ENCODE data around the gene ZBED4.

Gene ZBED4

DNA sequence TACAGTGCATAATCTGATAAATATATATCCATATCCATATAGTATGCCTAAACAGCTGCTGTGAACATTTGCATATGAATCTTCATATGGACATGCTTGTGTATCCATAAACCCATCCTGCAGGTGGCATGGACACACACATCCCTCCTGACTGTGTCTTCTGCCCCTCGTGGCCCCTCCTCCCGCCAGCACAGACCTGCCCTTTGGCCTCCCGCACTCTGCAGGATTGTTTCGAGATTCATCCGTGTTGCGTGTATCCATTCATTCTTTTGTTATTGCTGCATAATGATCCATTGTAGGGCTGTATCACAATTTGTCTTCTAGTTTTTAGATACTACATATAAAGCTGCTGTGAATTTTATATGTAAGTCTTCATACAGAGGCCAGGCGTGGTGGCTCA is 24.0 kb downstream of the ZBED4 start:
- Histone ChIP-seq H3K9me2 (replicated peaks; ENCODE audit: insufficient read depth, low read length) (no peaks in the 10 kb centered on the region), H3K36me3 (replicated peaks; ENCODE audit: insufficient read depth, low read length) (no peaks in the 10 kb centered on the region; the same call in 1 of the 2 replicates), H3K27me3 (replicated peaks; ENCODE audit: insufficient read depth, low read length) (no peaks in the 10 kb centered on the region), H3F3A (ENCODE audit: insufficient read depth, low read length) (peaks cover 9% of the 10 kb centered on the region), H4K20me1 (ENCODE audit: insufficient read depth, low read length) (no peaks in the 10 kb centered on the region), H3K4me1 (ENCODE audit: low read length) (peaks cover 16% of the 10 kb centered on the region), H3K4me2 (ENCODE audit: low read depth, low read length) (no peak overlapping the region), H3K27ac (ENCODE audit: low read length) (no peak overlapping the region), H3K4me3 (ENCODE audit: low read length) (no peak overlapping the region), H2AFZ (ENCODE audit: low read length) (no peak overlapping the region), H3K9me3 (replicated peaks; ENCODE audit: insufficient read depth, low read length) (no peaks in the 10 kb centered on the region), H3K9ac (ENCODE audit: low read length) (no peak overlapping the region), H3K79me2 (ENCODE audit: low read length) (peaks cover 89% of the 10 kb centered on the region)
- TF ChIP-seq EZH2 (optimal IDR thresholded peaks at IDR 0.05; ENCODE audit: low read depth, low read length) (no peak), EZH2phosphoT487 (IDR thresholded peaks at IDR 0.05; ENCODE audit: low read length) (no peak)
- TF ChIP-seq, protein P1, sequence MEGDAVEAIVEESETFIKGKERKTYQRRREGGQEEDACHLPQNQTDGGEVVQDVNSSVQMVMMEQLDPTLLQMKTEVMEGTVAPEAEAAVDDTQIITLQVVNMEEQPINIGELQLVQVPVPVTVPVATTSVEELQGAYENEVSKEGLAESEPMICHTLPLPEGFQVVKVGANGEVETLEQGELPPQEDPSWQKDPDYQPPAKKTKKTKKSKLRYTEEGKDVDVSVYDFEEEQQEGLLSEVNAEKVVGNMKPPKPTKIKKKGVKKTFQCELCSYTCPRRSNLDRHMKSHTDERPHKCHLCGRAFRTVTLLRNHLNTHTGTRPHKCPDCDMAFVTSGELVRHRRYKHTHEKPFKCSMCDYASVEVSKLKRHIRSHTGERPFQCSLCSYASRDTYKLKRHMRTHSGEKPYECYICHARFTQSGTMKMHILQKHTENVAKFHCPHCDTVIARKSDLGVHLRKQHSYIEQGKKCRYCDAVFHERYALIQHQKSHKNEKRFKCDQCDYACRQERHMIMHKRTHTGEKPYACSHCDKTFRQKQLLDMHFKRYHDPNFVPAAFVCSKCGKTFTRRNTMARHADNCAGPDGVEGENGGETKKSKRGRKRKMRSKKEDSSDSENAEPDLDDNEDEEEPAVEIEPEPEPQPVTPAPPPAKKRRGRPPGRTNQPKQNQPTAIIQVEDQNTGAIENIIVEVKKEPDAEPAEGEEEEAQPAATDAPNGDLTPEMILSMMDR (IDR thresholded peaks at IDR 0.05; ENCODE audit: low read length) = no peak
- DNase-seq = no peak

DNA sequence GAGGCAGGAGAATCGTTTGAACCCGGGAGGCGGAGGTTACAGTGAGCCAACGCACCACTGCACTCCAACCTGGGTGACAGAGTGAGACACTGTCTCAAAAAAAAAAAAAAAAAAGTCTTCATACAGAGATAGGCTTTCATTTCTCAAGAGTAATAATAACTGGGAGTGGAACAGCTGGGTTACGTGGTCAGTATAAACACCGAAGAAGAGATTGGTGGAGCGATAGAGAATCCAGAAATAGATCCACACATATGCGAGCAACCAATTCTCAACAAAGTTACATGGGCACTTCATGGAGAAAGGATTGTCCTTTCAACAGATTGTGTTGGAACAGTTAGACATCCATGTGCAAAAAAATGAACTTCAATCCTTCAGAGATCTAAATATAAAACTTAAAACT is 24.6 kb downstream of the ZBED4 start:
- Histone ChIP-seq H3K4me3 (ENCODE audit: low read length) (no peak overlapping the region), H3K9me3 (replicated peaks; ENCODE audit: insufficient read depth, low read length) (no peaks in the 10 kb centered on the region), H2AFZ (ENCODE audit: low read length) (no peak overlapping the region), H3K4me2 (ENCODE audit: low read depth, low read length) (no peak overlapping the region), H3K9me2 (replicated peaks; ENCODE audit: insufficient read depth, low read length) (no peaks in the 10 kb centered on the region), H3K9ac (ENCODE audit: low read length) (no peak overlapping the region), H3K4me1 (ENCODE audit: low read length) (peaks cover 16% of the 10 kb centered on the region), H3K36me3 (replicated peaks; ENCODE audit: insufficient read depth, low read length) (peaks cover 3% of the 10 kb centered on the region; the same call in 1 of the 2 replicates), H3K79me2 (ENCODE audit: low read length) (peaks cover 90% of the 10 kb centered on the region), H3K27ac (ENCODE audit: low read length) (no peak overlapping the region), H4K20me1 (ENCODE audit: insufficient read depth, low read length) (no peaks in the 10 kb centered on the region), H3K27me3 (replicated peaks; ENCODE audit: insufficient read depth, low read length) (no peaks in the 10 kb centered on the region), H3F3A (ENCODE audit: insufficient read depth, low read length) (peaks cover 9% of the 10 kb centered on the region)
- no peak for DNase-seq
- no peak for TF ChIP-seq EZH2 (optimal IDR thresholded peaks at IDR 0.05; ENCODE audit: low read depth, low read length)
- TF ChIP-seq, protein P1 (IDR thresholded peaks at IDR 0.05; ENCODE audit: low read length) = no peak
- no peak for TF ChIP-seq EZH2phosphoT487 (IDR thresholded peaks at IDR 0.05; ENCODE audit: low read length)

DNA sequence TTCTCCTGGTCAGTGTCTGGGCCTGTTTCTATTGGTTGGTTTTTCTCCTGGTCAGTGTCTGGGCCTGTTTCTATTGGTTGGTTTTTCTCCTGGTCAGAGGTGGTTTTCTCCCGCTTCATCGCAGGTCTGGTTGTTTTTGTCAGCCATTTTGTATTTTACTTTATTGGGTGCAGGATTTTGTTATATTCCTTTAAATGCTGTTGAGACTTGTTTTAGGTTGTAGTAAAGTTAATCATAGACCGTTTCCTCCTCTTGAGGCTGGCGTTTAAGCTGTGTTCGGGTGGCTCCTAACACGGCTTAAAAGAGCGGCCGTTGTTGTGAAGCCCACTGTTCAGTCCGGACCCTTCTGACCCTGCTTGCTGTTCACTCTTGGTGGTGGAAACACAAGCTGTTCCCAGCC is 26.2 kb downstream of the ZBED4 start:
- no peak for DNase-seq
- Histone ChIP-seq H3K79me2 (ENCODE audit: low read length) (peaks cover 94% of the 10 kb centered on the region), H3K4me2 (ENCODE audit: low read depth, low read length) (no peak overlapping the region), H4K20me1 (ENCODE audit: insufficient read depth, low read length) (no peaks in the 10 kb centered on the region), H3F3A (ENCODE audit: insufficient read depth, low read length) (peaks cover 9% of the 10 kb centered on the region), H3K9me3 (replicated peaks; ENCODE audit: insufficient read depth, low read length) (no peaks in the 10 kb centered on the region), H3K9ac (ENCODE audit: low read length) (no peak overlapping the region), H3K4me1 (ENCODE audit: low read length) (peaks cover 16% of the 10 kb centered on the region), H3K9me2 (replicated peaks; ENCODE audit: insufficient read depth, low read length) (no peaks in the 10 kb centered on the region), H2AFZ (ENCODE audit: low read length) (no peak overlapping the region), H3K36me3 (replicated peaks; ENCODE audit: insufficient read depth, low read length) (peaks cover 15% of the 10 kb centered on the region; the same call in 1 of the 2 replicates), H3K4me3 (ENCODE audit: low read length) (no peak overlapping the region), H3K27ac (ENCODE audit: low read length) (no peak overlapping the region), H3K27me3 (replicated peaks; ENCODE audit: insufficient read depth, low read length) (no peaks in the 10 kb centered on the region)
- TF ChIP-seq, protein P1 (IDR thresholded peaks at IDR 0.05; ENCODE audit: low read length) = no peak
- no peak for TF ChIP-seq EZH2phosphoT487 (IDR thresholded peaks at IDR 0.05; ENCODE audit: low read length)
